RWPE2 (cell line): ENCODE measurements around the gene MXRA8.

ENCODE experiments used
- ATAC-seq: fragments of 200-7000 bp; cut with Tn5 transposase; 3 replicates; pipeline ENCODE4 v1.9.1; 2021; ENCODE audit warnings: low read depth
- DNase-seq: peaks from one replicate; pipeline ENCODE4 v3.0.0-alpha.2; 2020; ENCODE audit warnings: low spot score
- H3K27ac ChIP-seq: fragments of 450-650 bp; 2 replicates; pipeline ENCODE4 v1.5.1; 2017; ENCODE audit warnings: mild to moderate bottlenecking; ENCODE audit not compliant: poor library complexity, severe bottlenecking
- H3K27me3 ChIP-seq: fragments of 250-450 bp; sonication (Bioruptor Pico); 2 replicates; pipeline ENCODE4 v1.5.1; 2021; ENCODE audit warnings: mild to moderate bottlenecking, moderate library complexity; ENCODE audit not compliant: insufficient read depth, poor library complexity, severe bottlenecking
- H3K36me3 ChIP-seq: fragments of 250-450 bp; sonication (Bioruptor Pico); 2 replicates; pipeline ENCODE4 v1.5.1; 2020; ENCODE audit warnings: low read depth, mild to moderate bottlenecking, moderate library complexity
- H3K4me1 ChIP-seq: fragments of 250-450 bp; sonication (Bioruptor Pico); 2 replicates; pipeline ENCODE4 v1.5.1; 2021; ENCODE audit warnings: mild to moderate bottlenecking, moderate library complexity; ENCODE audit not compliant: insufficient read depth, poor library complexity, severe bottlenecking
- H3K4me3 ChIP-seq: fragments of 250-450 bp; sonication (Bioruptor Pico); 2 replicates; pipeline ENCODE4 v1.5.1; 2021; ENCODE audit warnings: mild to moderate bottlenecking, moderate library complexity; ENCODE audit not compliant: severe bottlenecking
- H3K9me3 ChIP-seq: fragments of 250-450 bp; sonication (Bioruptor Pico); 2 replicates; pipeline ENCODE4 v1.5.1; 2021; ENCODE audit warnings: mild to moderate bottlenecking, moderate library complexity; ENCODE audit not compliant: severe bottlenecking
- CTCF ChIP-seq: fragments of 450-650 bp; IDR thresholded peaks from one replicate; pipeline ENCODE4 v1.5.1; 2017; ENCODE audit warnings: mild to moderate bottlenecking, moderate library complexity; ENCODE audit not compliant: poor library complexity, severe bottlenecking

The MXRA8 gene

DNA sequence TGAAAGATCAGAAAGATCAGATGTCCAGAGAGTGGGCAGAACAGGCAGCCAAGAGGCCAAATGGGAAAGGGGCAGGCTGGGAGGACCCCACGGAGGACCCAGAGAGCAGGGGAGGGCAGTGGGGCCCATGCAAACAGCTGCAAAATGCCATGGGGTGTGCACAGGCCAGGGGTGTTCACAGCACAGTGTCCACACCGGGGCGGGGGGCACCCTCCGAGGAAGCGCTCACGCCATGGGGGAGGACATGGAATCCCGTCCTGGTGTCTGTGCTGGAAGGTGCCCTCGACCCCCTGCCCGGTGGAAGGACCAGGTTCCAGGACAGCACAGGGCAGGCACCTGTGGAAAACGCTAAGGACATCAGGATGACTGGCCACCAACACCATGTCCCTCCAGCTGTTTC, 35.4 kb downstream of the MXRA8 start:
- Histone ChIP-seq H3K27ac (no peak overlapping the region), H3K4me3 (no peak overlapping the region), H3K27me3 (no peaks in the 10 kb centered on the region), H3K36me3 (peaks cover 29% of the 10 kb centered on the region), H3K4me1 (peaks cover 4% of the 10 kb centered on the region), H3K9me3 (no peaks in the 10 kb centered on the region)
- no peak for TF ChIP-seq CTCF
- DNase-seq: no peak
- ATAC-seq: no peak

GRCh38 chr1:1322418-1322817, 35.9 kb downstream of the MXRA8 start:
- DNase-seq: no peak
- peaks cover 34% of the 10 kb centered on the region for H3K36me3 ChIP-seq
- TF ChIP-seq CTCF: no peak
- no peak overlapping the region for H3K27ac ChIP-seq
- H3K27me3 ChIP-seq: no peaks in the 10 kb centered on the region
- H3K9me3 ChIP-seq: no peaks in the 10 kb centered on the region
- no peak overlapping the region for H3K4me3 ChIP-seq
- peaks cover 6% of the 10 kb centered on the region for H3K4me1 ChIP-seq
- no peak for ATAC-seq

- Histone ChIP-seq H3K27ac (no peak overlapping the region), H3K4me3 (no peak overlapping the region), H3K9me3 (no peaks in the 10 kb centered on the region), H3K36me3 (peaks cover 44% of the 10 kb centered on the region), H3K27me3 (no peaks in the 10 kb centered on the region), H3K4me1 (peaks cover 6% of the 10 kb centered on the region)
- no peak for TF ChIP-seq CTCF
- DNase-seq: no peak
- no peak for ATAC-seq
These were observed 36.9 kb downstream of the MXRA8 start for GRCh38 chr1:1321477-1321876.

DNA sequence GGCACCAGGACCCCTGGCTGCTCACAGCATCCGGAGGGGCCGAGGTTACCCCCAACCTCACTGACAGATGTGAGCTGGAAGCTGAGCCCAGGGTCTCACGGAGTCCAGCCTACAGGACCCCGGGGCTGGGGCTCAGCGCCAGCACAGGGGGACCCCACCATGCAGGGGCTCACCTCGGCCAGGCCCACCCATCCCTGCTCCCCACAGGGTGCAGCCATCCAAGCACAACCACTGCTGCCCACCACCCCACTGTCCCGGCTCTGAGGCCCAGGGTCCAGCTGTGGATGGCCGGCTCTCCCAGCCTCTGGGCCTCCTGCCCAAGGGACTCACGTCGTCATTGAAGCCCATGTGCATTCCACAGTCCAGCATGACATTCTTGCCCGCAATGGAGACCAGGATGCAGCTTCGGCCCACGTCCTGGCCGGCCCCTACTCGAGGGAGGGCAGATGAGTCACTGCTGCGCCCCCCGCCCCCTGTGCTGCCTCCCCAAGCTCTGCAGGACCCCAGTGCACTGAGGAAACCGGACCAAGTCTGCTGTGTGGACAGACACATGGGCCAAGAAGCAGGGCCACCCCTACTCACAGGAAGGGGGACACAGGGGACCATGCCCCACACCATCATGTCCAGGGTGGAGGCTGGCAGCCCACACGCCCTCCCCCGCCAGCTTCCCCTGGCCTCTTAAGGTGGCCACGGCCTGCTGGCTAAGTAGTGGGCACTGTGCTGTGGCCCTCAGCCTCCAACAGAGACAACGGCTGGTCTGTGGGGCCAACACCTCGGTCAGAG, 37.5 kb downstream of the MXRA8 start:
- DNase-seq (no peak), ATAC-seq (no peak)
- no peak overlapping the region for H3K4me3 ChIP-seq
- peaks cover 50% of the 10 kb centered on the region for H3K36me3 ChIP-seq
- H3K27me3 ChIP-seq: no peaks in the 10 kb centered on the region
- TF ChIP-seq CTCF: no peak
- H3K4me1 ChIP-seq: peaks cover 6% of the 10 kb centered on the region
- no peak overlapping the region for H3K27ac ChIP-seq
- no peaks in the 10 kb centered on the region for H3K9me3 ChIP-seq

DNA sequence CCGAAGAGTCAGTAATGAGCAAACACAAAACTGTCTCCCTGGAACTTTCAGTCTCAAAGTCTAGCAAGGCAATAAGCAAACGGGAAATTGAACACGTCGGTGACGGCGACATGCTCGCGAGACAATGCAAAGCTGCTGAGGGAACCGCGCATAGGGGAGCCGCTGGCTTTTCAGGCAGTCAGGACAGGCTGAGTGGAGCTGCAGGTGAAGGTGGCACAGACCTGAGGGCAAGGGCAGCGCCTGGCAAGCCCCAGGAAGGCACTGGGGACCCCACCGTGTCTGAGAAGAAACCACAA, 38.8 kb downstream of the MXRA8 start:
- peaks cover 59% of the 10 kb centered on the region for H3K36me3 ChIP-seq
- peaks cover 6% of the 10 kb centered on the region for H3K4me1 ChIP-seq
- DNase-seq (no peak), ATAC-seq (no peak)
- no peak for TF ChIP-seq CTCF
- no peak overlapping the region for H3K27ac ChIP-seq
- no peak overlapping the region for H3K4me3 ChIP-seq
- H3K9me3 ChIP-seq: no peaks in the 10 kb centered on the region
- H3K27me3 ChIP-seq: no peaks in the 10 kb centered on the region
